Skin of body (tissue), 2 donors: ENCODE results near the gene CDK2AP2. TPM values are rescaled to one million over a fixed set of nuclear protein-coding genes. Genes with fewer than 3 reads are reported as not detected.

ENCODE experiments used
- DNase-seq: peaks from one replicate; lab custom pipeline; 2025; lab: John Stamatoyannopoulos, UW
- total RNA-seq: library from RNA; depleted of rRNA; stranded (reverse); fragments of >200 nt; gene quantifications from one replicate; pipeline ENCODE4 v1.2.3, GENCODE V29; 2014

Gene CDK2AP2
- total RNA-seq, 1 donor from 2014 or later, result 4.5 TPM

- DNase-seq, result no peak
Measured at GRCh38 chr11:67503119-67504004, 4.6 kb downstream of the CDK2AP2 start.

DNA sequence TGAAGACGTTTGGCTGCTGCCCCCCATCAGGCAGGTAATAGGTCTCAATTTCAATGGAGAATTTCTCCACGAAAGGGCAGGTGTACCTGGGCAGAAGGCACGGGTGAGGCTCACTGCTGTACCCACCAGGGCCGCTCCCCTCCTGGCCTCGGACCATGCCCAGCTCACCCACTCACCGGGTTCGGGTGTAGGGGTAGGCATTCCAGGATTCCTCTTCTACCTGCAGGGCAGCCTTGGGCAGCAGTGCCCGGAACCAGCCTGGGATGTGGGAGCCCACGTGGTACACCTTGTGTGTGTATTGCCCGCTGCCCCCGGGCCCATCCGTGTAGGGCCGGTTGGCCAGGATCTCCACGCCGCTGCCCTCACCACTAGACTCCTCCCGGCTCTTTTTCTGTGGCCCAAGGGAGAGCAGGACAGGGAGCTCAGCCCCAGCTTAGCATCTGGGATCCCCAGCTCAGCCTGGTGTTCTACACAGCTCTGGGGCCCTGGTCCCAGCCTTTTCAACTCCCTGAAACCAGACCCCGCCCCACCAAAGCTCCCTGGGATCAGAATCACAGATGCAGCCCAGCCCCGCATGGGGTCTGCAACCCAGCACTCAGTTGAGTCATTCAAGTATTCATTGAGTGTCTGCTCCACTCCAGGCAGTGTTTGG lies 5.5 kb downstream of the CDK2AP2 start:
- no peak for DNase-seq

DNA sequence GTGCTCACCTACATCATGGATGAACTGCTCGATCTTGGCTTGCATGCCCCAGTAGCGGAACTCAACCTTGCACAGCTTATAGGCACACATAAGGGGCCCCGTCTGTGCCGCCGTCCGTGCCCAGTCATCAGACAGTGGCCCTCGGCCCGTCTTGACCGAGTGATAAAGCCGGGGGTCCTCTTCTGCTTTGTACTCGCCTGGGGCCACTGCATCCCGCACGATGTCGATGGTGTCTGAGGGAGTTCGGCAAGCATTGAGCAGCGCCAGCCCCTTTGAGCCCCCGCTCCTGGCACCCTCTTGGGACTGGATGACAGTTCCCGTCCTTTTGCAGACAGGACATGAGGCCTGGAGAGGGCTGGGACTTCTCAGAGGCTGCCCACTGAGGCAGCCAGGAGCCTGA lies 6.1 kb downstream of the CDK2AP2 start:
- DNase-seq, result no peak

DNA sequence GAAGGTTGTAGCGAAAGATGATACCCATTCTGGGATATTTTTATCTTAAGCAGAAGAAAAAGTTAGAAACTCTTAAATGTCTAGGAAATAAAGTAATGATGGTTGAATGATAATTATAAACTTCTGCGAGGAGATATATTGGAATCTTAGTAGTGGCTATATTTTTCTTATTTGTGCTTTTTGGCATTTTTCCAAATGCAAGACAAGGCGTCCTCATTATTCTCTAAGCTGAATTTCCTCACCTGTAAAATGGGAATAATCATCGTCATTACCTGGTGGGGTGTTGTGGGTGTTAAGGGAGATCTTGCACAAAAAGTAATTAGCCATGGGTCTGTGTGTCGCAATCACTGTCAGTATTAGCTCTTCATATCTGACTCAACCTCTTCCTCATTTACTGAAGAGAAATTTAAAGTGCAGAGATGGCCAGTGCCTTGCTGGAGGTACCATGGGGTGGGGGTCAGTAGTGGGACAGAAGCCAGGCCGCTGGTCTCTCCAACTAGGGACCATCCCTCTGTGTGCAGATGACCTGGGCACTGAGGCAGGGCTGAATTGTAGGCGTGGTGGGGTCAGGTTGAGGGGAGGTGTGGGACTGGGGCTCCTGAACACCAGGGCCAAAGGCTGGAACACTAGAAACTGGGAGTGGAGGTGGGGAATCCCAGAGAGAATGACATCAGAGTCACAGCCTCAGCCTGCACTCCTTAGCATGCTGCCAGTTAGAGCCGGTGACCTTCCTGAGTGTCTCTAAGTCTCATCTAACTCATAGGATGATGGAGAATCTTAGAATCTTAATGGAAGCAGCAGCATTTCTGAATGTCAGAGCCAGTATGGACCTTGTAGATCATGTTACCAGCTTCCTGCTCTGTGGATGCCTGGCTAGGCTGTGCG lies 6.9 kb downstream of the CDK2AP2 start:
- no peak for DNase-seq

DNA sequence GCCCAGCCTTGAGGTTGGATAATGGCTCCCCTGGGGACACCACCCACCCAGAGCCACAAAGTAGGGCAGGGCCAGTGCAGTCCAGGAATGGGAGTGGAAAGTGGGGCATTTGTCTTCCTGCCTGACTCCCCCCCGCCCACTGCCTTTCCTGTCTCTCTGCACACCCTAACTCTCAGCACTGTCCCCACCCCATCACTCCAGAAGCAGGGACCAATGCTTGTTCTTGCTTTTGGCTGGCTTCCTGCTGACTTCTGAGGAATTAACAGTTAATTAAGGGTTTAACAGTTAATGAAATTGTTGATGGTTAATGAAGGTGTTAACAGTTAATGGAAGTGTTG lies 7.5 kb downstream of the CDK2AP2 start:
- no peak for DNase-seq

- no peak for DNase-seq
Measured at GRCh38 chr11:67499808-67500483, 8.0 kb downstream of the CDK2AP2 start.

DNA sequence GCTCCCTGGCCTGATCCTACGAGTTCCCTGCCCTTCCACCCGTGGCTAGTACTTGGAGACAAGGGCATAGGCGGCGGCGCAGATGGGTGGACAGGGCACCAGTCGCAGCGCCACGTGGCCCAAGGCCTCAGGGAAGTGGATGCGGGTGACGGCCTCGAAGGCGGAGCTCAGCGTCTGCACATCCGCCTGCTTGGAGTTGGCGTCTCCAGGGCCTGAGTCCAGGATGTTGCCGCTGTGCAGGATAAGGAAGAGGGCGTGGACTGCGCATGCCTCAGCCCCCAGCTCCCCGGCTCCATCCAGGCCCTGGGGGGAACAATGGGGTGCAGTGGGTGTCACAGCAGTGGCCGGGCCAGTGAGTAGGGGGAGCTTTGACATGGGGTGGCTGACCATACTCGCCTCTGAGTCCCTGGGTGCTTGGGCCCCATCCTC lies 9.4 kb downstream of the CDK2AP2 start:
- no peak for DNase-seq

DNA sequence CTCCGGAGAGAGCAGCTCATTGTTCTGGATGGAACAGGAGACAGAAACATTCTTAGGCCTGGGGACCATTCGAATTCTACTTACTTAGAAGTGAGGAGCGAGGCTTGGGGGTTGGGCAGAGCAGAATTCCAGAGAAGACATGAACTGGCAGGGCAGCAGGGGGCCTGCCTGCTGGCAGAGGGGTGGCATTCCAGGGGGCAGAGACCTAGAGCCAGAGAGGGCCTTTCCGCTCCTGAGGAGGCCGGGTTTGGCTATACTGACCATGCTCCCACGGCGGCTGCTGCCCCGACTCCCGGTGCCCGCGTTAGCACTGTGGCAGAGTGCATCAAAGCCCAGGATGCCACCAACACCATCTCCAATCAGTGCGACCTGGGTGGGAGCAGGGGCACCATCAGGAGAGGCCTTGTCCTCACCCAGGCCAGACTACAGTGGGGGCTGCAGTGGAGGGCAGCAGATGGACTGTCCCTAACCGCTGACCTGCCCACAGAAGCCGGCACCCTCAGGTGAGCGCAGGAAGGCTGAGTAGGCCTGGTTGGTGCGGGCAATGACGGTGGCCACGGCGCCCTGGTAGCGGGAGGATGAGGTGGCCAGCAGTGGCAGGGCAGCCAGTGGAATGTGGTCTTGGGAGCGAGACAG lies 10.2 kb downstream of the CDK2AP2 start:
- no peak for DNase-seq

GRCh38 chr11:67496113-67496512 lies 11.8 kb downstream of the CDK2AP2 start:
- DNase-seq, result no peak

DNA sequence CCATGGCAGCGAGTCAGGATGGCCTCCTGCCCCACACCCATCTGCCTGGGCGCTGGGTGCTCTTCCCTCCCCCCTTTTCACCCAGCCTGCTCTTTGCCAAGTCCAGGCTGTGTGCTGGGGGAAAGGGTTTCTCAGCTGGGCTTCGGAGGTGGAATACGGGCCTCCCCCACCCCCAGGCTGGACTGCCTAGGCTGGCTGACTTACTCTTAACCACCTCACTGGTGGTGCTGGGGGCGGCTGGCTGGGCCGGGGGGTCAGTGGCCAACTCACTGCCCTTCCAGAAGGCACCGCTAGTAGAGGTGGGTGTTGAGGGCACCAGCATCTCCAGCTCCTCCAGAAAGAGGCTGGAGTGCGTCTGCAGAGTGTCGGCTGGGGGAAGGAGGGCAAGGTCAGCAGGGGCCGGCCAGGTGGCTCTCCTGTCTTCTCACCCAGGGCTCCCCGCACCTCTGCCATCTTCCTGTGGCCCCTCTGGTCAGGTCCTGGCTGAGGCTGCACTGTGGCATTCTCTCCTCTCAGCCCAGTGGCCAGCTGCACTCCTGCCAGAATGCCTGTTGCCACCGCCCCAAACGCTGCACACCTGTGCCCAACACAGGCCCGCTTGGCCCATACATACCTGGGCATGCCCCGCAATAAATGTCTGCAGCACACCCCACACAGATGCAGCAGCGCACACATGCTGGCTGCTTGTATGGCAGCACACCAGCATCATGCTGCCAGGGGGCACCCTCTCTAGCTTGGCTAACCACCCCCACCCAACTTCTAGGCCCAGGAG lies 12.5 kb downstream of the CDK2AP2 start:
- no peak for DNase-seq

- no peak for DNase-seq
Measured at GRCh38 chr11:67494371-67495233, 13.4 kb downstream of the CDK2AP2 start.

GRCh38 chr11:67493548-67494370 lies 14.2 kb downstream of the CDK2AP2 start:
- no peak for DNase-seq

- DNase-seq, result no peak
Measured at GRCh38 chr11:67492801-67493547, 15.0 kb downstream of the CDK2AP2 start.

GRCh38 chr11:67492069-67492727 lies 15.8 kb downstream of the CDK2AP2 start:
- no peak for DNase-seq

- DNase-seq, result no peak
Measured at GRCh38 chr11:67491276-67492068, 16.5 kb downstream of the CDK2AP2 start.

DNA sequence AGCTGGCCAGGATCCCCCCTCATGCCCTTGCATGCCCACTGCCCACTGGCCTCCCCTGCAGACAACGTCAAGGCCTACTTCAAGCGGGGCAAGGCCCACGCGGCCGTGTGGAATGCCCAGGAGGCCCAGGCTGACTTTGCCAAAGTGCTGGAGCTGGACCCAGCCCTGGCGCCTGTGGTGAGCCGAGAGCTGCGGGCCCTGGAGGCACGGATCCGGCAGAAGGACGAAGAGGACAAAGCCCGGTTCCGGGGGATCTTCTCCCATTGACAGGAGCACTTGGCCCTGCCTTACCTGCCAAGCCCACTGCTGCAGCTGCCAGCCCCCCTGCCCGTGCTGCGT lies 17.3 kb downstream of the CDK2AP2 start:
- DNase-seq, result no peak
